HUES6 (cell line): ENCODE results near the gene CXCL8.

ENCODE experiments used
- H3K27ac ChIP-seq: 2 replicates; pipeline ENCODE4 v1.7.0; 2013; ENCODE audit warnings: low read depth, mild to moderate bottlenecking, low read length, inconsistent platforms
- H3K27me3 ChIP-seq: 2 replicates; pipeline ENCODE4 v1.6.1; 2013; ENCODE audit warnings: low read length; ENCODE audit not compliant: control insufficient read depth, insufficient read depth
- H3K36me3 ChIP-seq: 2 replicates; pipeline ENCODE4 v1.6.1; 2013; ENCODE audit warnings: low read length; ENCODE audit not compliant: control insufficient read depth, insufficient read depth
- H3K4me1 ChIP-seq: 2 replicates; pipeline ENCODE4 v1.6.1; 2013; ENCODE audit warnings: low read length; ENCODE audit not compliant: control insufficient read depth, insufficient read depth
- H3K4me3 ChIP-seq: 2 replicates; pipeline ENCODE4 v1.5.1; 2013; ENCODE audit warnings: low read depth, low read length
- H3K9ac ChIP-seq: one replicate; pipeline ENCODE4 v1.6.1; 2013; ENCODE audit warnings: mild to moderate bottlenecking, low read length
- H3K9me3 ChIP-seq: 2 replicates; pipeline ENCODE4 v1.6.1; 2013; ENCODE audit warnings: low read depth, low read length; ENCODE audit not compliant: control insufficient read depth, insufficient read depth

Gene CXCL8

GRCh38 chr4:73744203-73744602 lies 3.8 kb downstream of the CXCL8 start:
- Histone ChIP-seq H3K4me3 (no peak overlapping the region), H3K27ac (no peak overlapping the region), H3K9ac (no peak overlapping the region), H3K9me3 (no peaks in the 10 kb centered on the region), H3K4me1 (no peaks in the 10 kb centered on the region), H3K27me3 (no peaks in the 10 kb centered on the region), H3K36me3 (no peaks in the 10 kb centered on the region)

DNA sequence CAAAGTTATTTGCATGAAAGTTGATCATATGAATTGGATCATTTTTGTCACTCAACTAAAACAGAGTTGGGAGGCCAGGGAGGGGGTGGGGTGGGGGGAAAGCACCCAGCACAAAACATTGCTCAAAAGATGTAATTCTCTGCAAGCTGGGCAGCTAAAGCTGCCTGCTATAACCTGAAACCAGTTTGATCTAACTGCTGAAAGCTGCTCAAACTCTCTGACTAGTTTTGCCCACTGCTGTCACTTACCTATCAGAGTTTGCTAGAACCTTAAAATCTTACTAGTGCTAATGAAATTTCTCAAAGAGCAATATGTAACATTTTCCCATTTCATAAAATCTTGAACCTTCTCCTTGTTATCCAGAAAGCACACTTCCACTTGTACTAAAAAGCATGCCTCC lies 10.4 kb downstream of the CXCL8 start:
- Histone ChIP-seq H3K27ac (no peak overlapping the region), H3K36me3 (no peaks in the 10 kb centered on the region), H3K4me3 (no peak overlapping the region), H3K9me3 (no peaks in the 10 kb centered on the region), H3K27me3 (no peaks in the 10 kb centered on the region), H3K4me1 (no peaks in the 10 kb centered on the region), H3K9ac (no peak overlapping the region)

GRCh38 chr4:73751166-73751565 lies 10.8 kb downstream of the CXCL8 start:
- Histone ChIP-seq H3K27ac (no peak overlapping the region), H3K4me3 (no peak overlapping the region), H3K9me3 (no peaks in the 10 kb centered on the region), H3K4me1 (no peaks in the 10 kb centered on the region), H3K9ac (no peak overlapping the region), H3K36me3 (no peaks in the 10 kb centered on the region), H3K27me3 (no peaks in the 10 kb centered on the region)

DNA sequence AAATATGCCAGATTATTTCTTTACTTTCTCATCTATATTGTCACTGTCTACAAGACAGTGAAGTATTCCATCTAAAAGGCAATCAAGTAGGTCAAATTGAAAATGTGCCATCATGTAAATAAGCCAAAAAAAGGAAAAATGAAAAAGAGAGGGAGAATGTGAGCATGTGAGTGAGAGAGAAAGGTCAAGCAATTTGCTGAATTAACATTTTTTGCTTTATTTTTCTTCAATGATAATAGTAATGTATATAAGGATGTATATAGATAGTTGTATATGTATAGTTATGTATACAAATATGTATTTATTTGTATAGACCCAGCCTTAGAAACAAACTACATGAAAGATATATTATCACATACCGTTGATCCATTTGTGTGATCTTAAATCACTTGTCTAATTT lies 11.5 kb downstream of the CXCL8 start:
- Histone ChIP-seq H3K27me3 (no peaks in the 10 kb centered on the region), H3K4me1 (no peaks in the 10 kb centered on the region), H3K36me3 (no peaks in the 10 kb centered on the region), H3K9me3 (no peaks in the 10 kb centered on the region), H3K9ac (no peak overlapping the region), H3K27ac (no peak overlapping the region), H3K4me3 (no peak overlapping the region)

DNA sequence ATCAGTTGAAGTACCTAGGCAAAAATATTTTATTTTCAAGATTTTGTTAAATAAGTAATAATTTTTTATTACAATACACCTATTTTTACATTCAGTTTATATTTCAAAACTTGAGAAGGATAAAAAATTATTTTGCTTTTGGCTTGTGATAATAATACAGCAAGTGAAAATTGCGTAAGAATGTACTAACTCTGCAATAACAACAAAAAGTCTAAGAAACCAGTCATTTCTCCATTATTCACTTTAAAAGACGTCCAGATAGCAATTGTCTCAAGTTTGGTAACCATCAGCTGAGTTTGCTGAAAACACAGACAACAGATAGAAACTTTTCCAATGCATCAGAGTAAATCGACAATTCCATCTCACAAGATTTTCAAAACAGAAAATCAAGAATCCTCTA lies 12.1 kb downstream of the CXCL8 start:
- Histone ChIP-seq H3K27ac (no peak overlapping the region), H3K4me3 (no peak overlapping the region), H3K9ac (no peak overlapping the region), H3K36me3 (no peaks in the 10 kb centered on the region), H3K27me3 (no peaks in the 10 kb centered on the region), H3K9me3 (no peaks in the 10 kb centered on the region), H3K4me1 (no peaks in the 10 kb centered on the region)

- H3K4me3 ChIP-seq, result no peak overlapping the region
- no peaks in the 10 kb centered on the region for H3K36me3 ChIP-seq
- no peaks in the 10 kb centered on the region for H3K9me3 ChIP-seq
- no peak overlapping the region for H3K27ac ChIP-seq
- no peaks in the 10 kb centered on the region for H3K4me1 ChIP-seq
- H3K9ac ChIP-seq, result no peak overlapping the region
- H3K27me3 ChIP-seq, result no peaks in the 10 kb centered on the region
Measured at GRCh38 chr4:73753215-73753614, 12.8 kb downstream of the CXCL8 start.

DNA sequence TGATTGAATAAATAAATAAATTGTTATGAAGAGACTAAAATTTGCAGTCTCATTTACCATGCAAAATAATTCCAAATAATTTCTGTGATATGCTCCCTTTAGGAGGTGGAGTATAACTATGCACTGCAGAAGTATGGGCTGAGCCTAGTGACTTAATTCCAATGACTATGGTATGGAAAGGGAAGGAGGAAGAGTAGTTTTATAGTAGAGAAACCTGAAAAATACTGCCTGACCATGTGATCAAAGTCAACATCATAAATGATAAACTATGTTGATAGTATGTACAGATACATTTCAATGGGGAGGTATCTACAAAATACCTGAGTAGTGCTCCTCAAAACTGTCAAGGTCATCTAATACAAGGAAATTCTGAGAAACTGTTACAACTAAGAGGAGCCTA lies 14.6 kb downstream of the CXCL8 start:
- no peaks in the 10 kb centered on the region for H3K36me3 ChIP-seq
- H3K27ac ChIP-seq, result no peak overlapping the region

DNA sequence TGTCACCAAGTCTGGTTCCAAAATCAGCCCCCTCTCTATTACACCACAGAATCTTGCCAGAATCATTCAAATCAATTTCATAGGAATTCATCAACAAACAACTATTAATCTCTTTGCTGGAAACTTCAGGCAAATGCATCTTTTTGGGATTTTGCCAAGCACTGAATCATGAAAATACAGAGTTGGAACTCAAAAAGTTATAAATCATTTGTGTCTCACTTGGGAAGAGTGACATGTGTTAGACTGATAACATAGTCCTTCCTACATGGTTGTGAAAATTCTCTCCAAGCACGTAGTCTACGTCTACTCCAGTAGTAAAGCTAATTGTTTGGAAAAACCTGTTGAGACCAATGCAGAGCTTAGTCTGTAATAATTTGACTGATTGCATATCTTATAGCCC lies 19.0 kb downstream of the CXCL8 start:
- Histone ChIP-seq H3K9ac (no peak overlapping the region), H3K4me1 (no peaks in the 10 kb centered on the region), H3K9me3 (no peaks in the 10 kb centered on the region), H3K4me3 (no peak overlapping the region), H3K27me3 (no peaks in the 10 kb centered on the region), H3K27ac (no peak overlapping the region), H3K36me3 (no peaks in the 10 kb centered on the region)

More for the DNA sequence above, 14.6 kb downstream of the CXCL8 start:
- no peaks in the 10 kb centered on the region for H3K27me3 ChIP-seq
- H3K9ac ChIP-seq, result no peak overlapping the region
- no peaks in the 10 kb centered on the region for H3K9me3 ChIP-seq
- H3K4me3 ChIP-seq, result no peak overlapping the region
- H3K4me1 ChIP-seq, result no peaks in the 10 kb centered on the region

GRCh38 chr4:73761856-73762255 lies 21.5 kb downstream of the CXCL8 start:
- Histone ChIP-seq H3K4me1 (no peaks in the 10 kb centered on the region), H3K27ac (no peak overlapping the region), H3K27me3 (no peaks in the 10 kb centered on the region), H3K4me3 (no peak overlapping the region), H3K36me3 (no peaks in the 10 kb centered on the region), H3K9me3 (no peaks in the 10 kb centered on the region), H3K9ac (no peak overlapping the region)

- no peaks in the 10 kb centered on the region for H3K4me1 ChIP-seq
- no peak overlapping the region for H3K27ac ChIP-seq
- H3K9ac ChIP-seq, result no peak overlapping the region
- no peaks in the 10 kb centered on the region for H3K36me3 ChIP-seq
- H3K27me3 ChIP-seq, result no peaks in the 10 kb centered on the region
- no peak overlapping the region for H3K4me3 ChIP-seq
- H3K9me3 ChIP-seq, result no peaks in the 10 kb centered on the region
Measured at GRCh38 chr4:73762409-73762808, 22.0 kb downstream of the CXCL8 start.

GRCh38 chr4:73763877-73764276 lies 23.5 kb downstream of the CXCL8 start:
- H3K4me3 ChIP-seq, result no peak overlapping the region
- no peaks in the 10 kb centered on the region for H3K36me3 ChIP-seq
- H3K4me1 ChIP-seq, result no peaks in the 10 kb centered on the region
- no peaks in the 10 kb centered on the region for H3K9me3 ChIP-seq
- no peaks in the 10 kb centered on the region for H3K27me3 ChIP-seq
- H3K27ac ChIP-seq, result no peak overlapping the region
- no peak overlapping the region for H3K9ac ChIP-seq

DNA sequence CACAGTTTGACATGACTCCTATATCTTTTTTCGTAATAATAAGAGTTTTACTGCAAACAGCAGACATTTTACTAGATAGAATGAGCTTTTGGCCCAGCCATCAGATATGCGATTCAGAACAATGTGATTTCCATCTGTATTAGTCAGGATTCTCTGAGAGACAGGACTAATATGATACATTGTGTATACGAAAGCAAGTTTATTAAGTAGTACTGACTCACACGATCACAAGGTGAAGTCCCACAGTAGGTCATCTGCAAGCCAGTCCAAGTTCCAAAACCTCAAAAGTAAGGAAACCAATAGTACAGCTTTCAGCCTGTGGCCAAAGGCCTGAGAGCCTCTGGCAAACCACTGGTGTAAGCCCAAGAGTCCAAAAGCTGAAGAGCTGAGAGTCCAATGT lies 24.1 kb downstream of the CXCL8 start:
- no peaks in the 10 kb centered on the region for H3K9me3 ChIP-seq
- H3K4me3 ChIP-seq, result no peak overlapping the region
- H3K4me1 ChIP-seq, result no peaks in the 10 kb centered on the region
- H3K27ac ChIP-seq, result no peak overlapping the region
- no peak overlapping the region for H3K9ac ChIP-seq
- no peaks in the 10 kb centered on the region for H3K36me3 ChIP-seq
- H3K27me3 ChIP-seq, result no peaks in the 10 kb centered on the region
